ENCODE measurements around the gene B3GNT9.

The B3GNT9 gene

GRCh38 chr16:67150833-67151396 lies at the start of gene B3GNT9:
Gene B3GNT9 (minus strand): TSS chr16:67150998. CDS start chr16:67150485, 513 bp downstream.
- peak within 1 kb of the TSS; percentile 43 for H3K27ac ChIP-seq
- DNase-seq (ENCODE audit: low read depth, low spot score): no peak

GRCh38 chr16:67200491-67200890 lies 49.7 kb upstream of the B3GNT9 start:
- DNase-seq (ENCODE audit: low read depth, low spot score): no peak
- H3K27ac ChIP-seq: no peak overlapping the region

- H3K27ac ChIP-seq: peak overlapping the region; percentile 81
- no peak for DNase-seq (ENCODE audit: low read depth, low spot score)
Measured at GRCh38 chr16:67199808-67200198, 49.0 kb upstream of the B3GNT9 start.

- peak within 1 kb of the TSS; percentile 81 for H3K27ac ChIP-seq
- DNase-seq (ENCODE audit: low read depth, low spot score): no peak
Measured at GRCh38 chr16:67199011-67199807, 48.4 kb upstream of the B3GNT9 start, which contains the start of gene ELMO3. Gene ELMO3 (plus strand): TSS chr16:67199131. CDS start chr16:67199327, 196 bp downstream.

GRCh38 chr16:67198238-67198734 lies 47.5 kb upstream of the B3GNT9 start:
- H3K27ac ChIP-seq: peak overlapping the region; percentile 81
- DNase-seq (ENCODE audit: low read depth, low spot score): peak; percentile 36

GRCh38 chr16:67197704-67198103 lies 46.9 kb upstream of the B3GNT9 start:
- peak overlapping the region; percentile 81 for H3K27ac ChIP-seq
- DNase-seq (ENCODE audit: low read depth, low spot score): no peak

- no peak overlapping the region for H3K27ac ChIP-seq
- DNase-seq (ENCODE audit: low read depth, low spot score): no peak
Measured at GRCh38 chr16:67196881-67197280, 46.1 kb upstream of the B3GNT9 start.

GRCh38 chr16:67195676-67196075 lies 44.9 kb upstream of the B3GNT9 start:
- no peak overlapping the region for H3K27ac ChIP-seq
- no peak for DNase-seq (ENCODE audit: low read depth, low spot score)

- no peak for DNase-seq (ENCODE audit: low read depth, low spot score)
- H3K27ac ChIP-seq: no peak overlapping the region
Measured at GRCh38 chr16:67194260-67194659, 43.5 kb upstream of the B3GNT9 start.

- no peak overlapping the region for H3K27ac ChIP-seq
- no peak for DNase-seq (ENCODE audit: low read depth, low spot score)
Measured at GRCh38 chr16:67193536-67193935, 42.7 kb upstream of the B3GNT9 start.

GRCh38 chr16:67192781-67193361 lies 42.1 kb upstream of the B3GNT9 start:
- peak overlapping the region; percentile 56 for H3K27ac ChIP-seq
- no peak for DNase-seq (ENCODE audit: low read depth, low spot score)

- peak; percentile 75 for DNase-seq (ENCODE audit: low read depth, low spot score)
- H3K27ac ChIP-seq: peak within 1 kb of the TSS; percentile 56
Measured at GRCh38 chr16:67191995-67192681, 41.3 kb upstream of the B3GNT9 start, which contains the start of gene E2F4. Gene E2F4 (plus strand): TSS chr16:67192155. CDS start chr16:67192228, 73 bp downstream.

- DNase-seq (ENCODE audit: low read depth, low spot score): no peak
- no peak overlapping the region for H3K27ac ChIP-seq
Measured at GRCh38 chr16:67191411-67191994, 40.7 kb upstream of the B3GNT9 start.

- DNase-seq (ENCODE audit: low read depth, low spot score): no peak
- no peak overlapping the region for H3K27ac ChIP-seq
Measured at GRCh38 chr16:67190448-67191399, 39.9 kb upstream of the B3GNT9 start.

GRCh38 chr16:67190041-67190440 lies 39.2 kb upstream of the B3GNT9 start, which contains the start of gene EXOC3L1:
Gene EXOC3L1 (minus strand): TSS chr16:67190136. CDS start chr16:67189676, 460 bp downstream.
- H3K27ac ChIP-seq: no peak within 1 kb of the TSS
- no peak for DNase-seq (ENCODE audit: low read depth, low spot score)

GRCh38 chr16:67188798-67189197 lies 38.0 kb upstream of the B3GNT9 start:
- no peak overlapping the region for H3K27ac ChIP-seq
- DNase-seq (ENCODE audit: low read depth, low spot score): no peak

GRCh38 chr16:67188323-67188722 lies 37.5 kb upstream of the B3GNT9 start:
- H3K27ac ChIP-seq: no peak overlapping the region
- no peak for DNase-seq (ENCODE audit: low read depth, low spot score)

GRCh38 chr16:67187175-67187890 lies 36.5 kb upstream of the B3GNT9 start:
- no peak overlapping the region for H3K27ac ChIP-seq
- DNase-seq (ENCODE audit: low read depth, low spot score): no peak

Measured in epithelial cell of prostate (primary cell).